ENCODE data around the gene GAMT.

Gene GAMT

DNA sequence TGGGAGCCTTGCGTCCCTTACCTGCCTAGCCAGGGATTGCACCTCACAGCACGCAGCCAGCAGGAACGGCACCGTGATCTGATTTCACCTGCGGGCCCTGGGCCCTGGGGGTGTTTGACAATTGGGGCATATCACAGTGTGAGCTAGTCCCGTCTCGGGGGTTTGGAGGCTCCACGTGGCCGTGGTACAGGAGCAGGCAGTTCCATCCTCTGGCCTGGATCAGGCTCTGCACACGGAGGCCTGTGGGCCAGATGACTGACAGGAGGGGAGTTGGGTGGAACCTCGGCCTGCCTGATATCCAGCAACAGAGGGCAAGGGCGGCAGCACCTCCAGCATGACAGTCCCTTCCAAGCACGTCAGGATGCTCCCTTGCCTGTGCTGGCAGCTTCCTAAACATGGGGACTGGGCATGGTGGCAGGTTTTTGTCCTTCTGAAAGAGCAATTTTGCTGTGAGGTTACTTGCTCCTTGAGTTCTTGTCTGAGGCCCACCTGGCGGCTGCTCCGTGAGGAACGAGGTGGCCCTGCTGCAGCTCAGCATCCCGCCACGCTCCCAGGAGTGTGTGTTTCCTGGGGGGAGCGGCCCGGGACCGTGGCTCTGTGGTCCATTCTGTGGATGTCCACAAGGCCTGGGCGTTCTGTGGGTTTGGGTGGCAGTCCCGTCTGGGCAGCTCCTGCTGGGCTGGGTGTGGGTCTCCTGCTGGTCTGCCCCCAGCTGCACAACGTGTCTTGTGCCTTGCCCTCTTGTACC, 30.6 kb upstream of the GAMT start:
- TF ChIP-seq POLR2A (IDR thresholded peaks at IDR 0.05; ENCODE audit: low read depth, low read length), result no peak
- TF ChIP-seq POLR2AphosphoS5 (IDR thresholded peaks at IDR 0.05; ENCODE audit: low read depth, low read length), result no peak
- TF ChIP-seq TAF1 (IDR thresholded peaks at IDR 0.05; ENCODE audit: borderline replicate concordance, low read depth, low read length), result no peak
- DNase-seq (ENCODE audit: insufficient read length) (no peak), FAIRE-seq (no peak)

DNA sequence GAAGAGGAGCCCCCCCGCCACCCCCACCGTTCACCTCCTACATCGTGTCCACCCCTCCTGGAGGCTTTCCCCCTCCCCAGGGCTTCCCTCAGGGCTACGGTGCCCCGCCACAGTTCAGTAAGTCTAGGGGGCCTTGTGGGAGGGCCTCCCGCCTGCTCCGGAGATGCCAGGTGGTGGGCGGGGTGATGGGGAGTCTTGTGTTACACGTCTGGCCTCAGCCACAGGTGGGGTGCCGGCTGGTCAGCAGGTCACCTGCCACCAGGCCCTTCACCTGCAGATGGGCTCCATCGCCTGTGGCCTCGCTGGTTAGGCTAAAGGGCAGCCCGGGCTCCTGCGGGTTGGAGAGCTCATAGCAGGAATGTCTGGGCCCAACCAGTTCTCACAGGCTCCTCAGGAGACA, 28.9 kb upstream of the GAMT start:
- TF ChIP-seq POLR2AphosphoS5 (IDR thresholded peaks at IDR 0.05; ENCODE audit: low read depth, low read length) (no peak), POLR2A (IDR thresholded peaks at IDR 0.05; ENCODE audit: low read depth, low read length) (no peak), TAF1 (IDR thresholded peaks at IDR 0.05; ENCODE audit: borderline replicate concordance, low read depth, low read length) (no peak)
- FAIRE-seq (no peak), DNase-seq (ENCODE audit: insufficient read length) (no peak)

DNA sequence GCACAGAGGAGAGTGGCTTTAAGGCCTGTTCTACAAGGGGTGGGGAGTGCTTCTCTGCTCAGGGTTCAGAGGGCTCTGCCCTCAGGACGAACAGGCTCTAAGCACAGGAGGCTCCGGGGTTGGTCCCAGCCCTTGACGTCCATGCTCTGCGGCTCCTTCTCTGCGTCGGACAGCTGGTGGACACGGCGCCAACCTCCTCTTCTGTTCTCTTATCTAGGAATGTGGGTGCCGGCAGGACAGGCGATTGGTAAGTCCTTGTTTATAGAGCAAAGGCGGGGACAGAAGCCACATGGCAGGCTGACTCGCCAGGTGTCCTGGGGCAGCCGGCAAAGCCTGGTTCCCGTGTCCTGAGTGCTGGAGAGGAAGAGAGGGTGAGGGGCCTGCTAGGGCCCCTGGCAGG, 28.4 kb upstream of the GAMT start:
- DNase-seq (ENCODE audit: insufficient read length) (no peak), FAIRE-seq (no peak)
- TF ChIP-seq POLR2A (IDR thresholded peaks at IDR 0.05; ENCODE audit: low read depth, low read length) (no peak), POLR2AphosphoS5 (IDR thresholded peaks at IDR 0.05; ENCODE audit: low read depth, low read length) (no peak), TAF1 (IDR thresholded peaks at IDR 0.05; ENCODE audit: borderline replicate concordance, low read depth, low read length) (no peak)

DNA sequence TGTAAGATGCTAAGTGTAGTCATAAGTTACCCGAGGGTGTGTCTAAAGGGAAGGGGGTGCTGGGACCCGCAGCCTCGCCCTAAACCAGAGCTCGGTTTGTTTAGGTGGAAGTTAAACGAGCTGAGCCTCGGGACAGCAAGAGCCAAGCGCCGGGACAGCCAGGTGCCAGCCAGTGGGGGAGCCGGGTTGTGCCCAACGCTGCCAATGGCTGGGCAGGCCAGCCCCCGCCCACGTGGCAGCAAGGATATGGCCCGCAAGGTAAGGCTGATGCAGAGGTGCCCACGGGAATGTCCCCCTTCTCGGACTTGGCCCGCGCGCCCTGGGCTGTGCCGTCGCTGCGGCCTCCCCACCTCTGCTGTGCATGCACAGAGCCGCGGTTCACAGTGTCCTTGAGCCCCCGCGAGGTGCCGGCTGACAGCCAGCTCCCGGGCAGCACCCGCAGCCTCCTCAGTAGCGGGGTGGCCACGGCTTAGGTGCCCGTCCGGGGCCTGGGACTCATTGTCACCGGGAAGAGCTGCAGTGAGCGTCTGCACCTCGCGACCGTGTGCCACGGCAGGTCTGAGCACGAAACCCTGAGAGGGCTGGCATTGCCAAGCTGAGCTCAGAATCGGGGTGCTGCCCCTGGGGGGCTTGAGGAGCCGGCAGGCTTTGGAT, 27.5 kb upstream of the GAMT start:
- DNase-seq (ENCODE audit: insufficient read length), result no peak
- no peak for FAIRE-seq
- TF ChIP-seq POLR2A (IDR thresholded peaks at IDR 0.05; ENCODE audit: low read depth, low read length) (no peak), TAF1 (IDR thresholded peaks at IDR 0.05; ENCODE audit: borderline replicate concordance, low read depth, low read length) (no peak), POLR2AphosphoS5 (IDR thresholded peaks at IDR 0.05; ENCODE audit: low read depth, low read length) (no peak; the same call in 1 of the 2 replicates)

DNA sequence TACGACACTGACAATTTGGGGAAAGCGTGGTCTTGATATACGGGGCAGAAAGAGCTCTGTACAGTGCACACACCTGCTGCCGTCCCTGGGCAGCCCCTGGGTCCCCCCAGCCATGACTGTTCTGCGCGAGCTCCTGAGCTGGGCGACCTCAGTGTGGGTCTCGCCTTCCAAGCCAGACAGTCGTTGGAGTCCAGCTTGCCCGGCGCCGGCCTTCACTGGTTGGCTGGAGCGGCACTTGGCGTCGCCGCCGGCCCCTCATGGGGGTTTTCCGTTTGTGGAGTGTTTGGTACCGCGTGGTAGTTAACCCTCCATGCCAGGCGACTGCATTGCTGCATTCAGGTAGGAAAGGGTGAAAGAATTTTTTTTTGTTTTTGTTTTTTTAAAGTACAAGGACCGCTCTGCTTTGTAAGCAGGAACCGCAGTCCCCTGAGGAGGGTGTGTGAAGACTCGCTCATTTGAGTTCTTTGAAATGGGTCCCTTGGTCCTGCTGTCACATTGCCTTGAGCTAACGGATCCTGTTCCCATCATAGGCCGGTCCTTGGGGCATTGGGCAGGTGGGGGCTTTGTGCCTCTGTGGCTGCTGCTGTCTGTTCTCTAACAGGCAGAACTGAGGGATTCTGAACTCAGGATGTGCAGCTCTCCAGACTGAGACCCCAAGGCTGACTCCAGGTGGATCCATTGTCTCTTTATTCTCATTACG, 26.0 kb upstream of the GAMT start:
- FAIRE-seq (no peak), DNase-seq (ENCODE audit: insufficient read length) (no peak)
- TF ChIP-seq TAF1 (IDR thresholded peaks at IDR 0.05; ENCODE audit: borderline replicate concordance, low read depth, low read length), result no peak
- no peak; the same call in 1 of the 2 replicates for TF ChIP-seq POLR2AphosphoS5 (IDR thresholded peaks at IDR 0.05; ENCODE audit: low read depth, low read length)
- TF ChIP-seq POLR2A (IDR thresholded peaks at IDR 0.05; ENCODE audit: low read depth, low read length), result no peak

DNA sequence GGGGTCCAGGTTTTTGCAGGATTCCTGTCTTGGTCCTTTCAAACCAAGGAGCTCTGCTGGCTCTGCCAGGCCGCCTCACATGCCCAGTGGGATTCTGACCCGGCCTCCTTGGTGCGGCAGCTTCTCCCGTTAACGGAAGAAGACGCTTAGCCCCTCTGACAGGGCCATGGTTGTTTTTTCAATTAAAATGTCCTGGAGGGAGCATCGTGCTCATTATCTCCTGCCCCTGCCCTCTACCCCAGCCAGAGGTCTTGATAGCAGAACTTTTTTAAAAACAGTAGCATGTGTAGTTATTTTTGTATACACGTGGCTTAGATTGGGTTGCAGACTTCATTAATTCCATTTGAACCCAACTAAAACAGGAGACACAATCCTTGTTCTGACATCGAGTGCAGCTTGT, 25.4 kb upstream of the GAMT start:
- TF ChIP-seq POLR2A (IDR thresholded peaks at IDR 0.05; ENCODE audit: low read depth, low read length), result no peak
- TF ChIP-seq POLR2AphosphoS5 (IDR thresholded peaks at IDR 0.05; ENCODE audit: low read depth, low read length), result no peak
- no peak for TF ChIP-seq TAF1 (IDR thresholded peaks at IDR 0.05; ENCODE audit: borderline replicate concordance, low read depth, low read length)
- DNase-seq (ENCODE audit: insufficient read length) (no peak), FAIRE-seq (no peak)

DNA sequence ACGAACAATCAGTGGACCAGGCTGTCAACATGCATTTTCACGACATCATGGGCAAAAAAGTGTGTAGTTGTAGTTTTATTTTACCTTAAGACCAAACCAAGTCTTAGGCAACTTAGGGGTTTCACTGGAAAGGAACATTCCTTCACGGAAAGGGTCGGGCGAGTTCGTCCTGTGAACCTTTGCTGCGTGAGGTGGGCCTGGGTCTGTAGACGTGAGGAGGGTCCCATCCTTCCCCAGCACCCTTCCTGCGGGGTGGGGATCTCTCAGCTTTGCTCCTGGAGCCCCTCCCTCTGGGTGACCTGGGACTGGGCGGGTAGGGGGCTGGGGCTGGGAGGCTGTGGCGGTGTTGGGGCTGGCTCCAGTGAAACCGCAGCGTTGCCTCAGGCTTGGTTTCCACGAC, 24.6 kb upstream of the GAMT start:
- TF ChIP-seq POLR2AphosphoS5 (IDR thresholded peaks at IDR 0.05; ENCODE audit: low read depth, low read length) (no peak), POLR2A (IDR thresholded peaks at IDR 0.05; ENCODE audit: low read depth, low read length) (no peak), TAF1 (IDR thresholded peaks at IDR 0.05; ENCODE audit: borderline replicate concordance, low read depth, low read length) (no peak)
- DNase-seq (ENCODE audit: insufficient read length), result no peak
- FAIRE-seq, result no peak

DNA sequence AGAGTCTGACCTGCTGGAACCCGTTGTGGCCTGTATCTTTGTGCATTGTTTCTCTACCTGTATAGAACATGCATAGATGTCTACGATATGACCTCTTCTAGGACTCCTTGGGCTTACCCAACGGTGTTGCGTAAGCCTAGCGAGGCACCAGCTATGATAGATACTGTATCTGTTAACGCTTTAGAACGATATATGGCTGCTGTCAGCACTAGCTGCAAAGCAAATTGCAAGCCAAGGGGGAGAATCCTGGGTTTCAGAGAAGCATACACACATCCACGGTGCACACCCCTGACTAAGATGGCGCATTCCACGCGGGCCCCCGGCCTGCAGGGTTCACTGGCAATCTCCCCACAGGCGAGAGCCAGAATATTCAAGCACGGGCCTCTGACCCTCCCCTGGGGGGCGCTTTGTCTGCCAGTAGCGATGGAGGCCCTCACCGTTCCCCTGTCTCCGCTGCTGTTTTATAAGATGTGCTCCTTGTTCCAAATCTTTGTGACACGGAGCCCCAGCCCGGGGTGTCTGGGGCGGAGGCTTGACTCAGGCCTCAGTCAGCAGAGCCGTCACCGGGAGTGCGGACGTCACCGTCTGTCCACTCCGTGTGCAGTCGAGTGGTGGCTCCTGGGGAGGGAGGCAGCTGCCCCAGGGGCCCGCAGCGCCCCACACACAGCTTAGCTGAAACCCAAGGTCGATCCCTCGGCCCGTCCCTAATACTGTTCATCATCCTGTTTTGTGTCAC, 23.9 kb upstream of the GAMT start:
- TF ChIP-seq POLR2A (IDR thresholded peaks at IDR 0.05; ENCODE audit: low read depth, low read length) (no peak), POLR2AphosphoS5 (IDR thresholded peaks at IDR 0.05; ENCODE audit: low read depth, low read length) (no peak), TAF1 (IDR thresholded peaks at IDR 0.05; ENCODE audit: borderline replicate concordance, low read depth, low read length) (no peak)
- FAIRE-seq (no peak), DNase-seq (ENCODE audit: insufficient read length) (no peak)

DNA sequence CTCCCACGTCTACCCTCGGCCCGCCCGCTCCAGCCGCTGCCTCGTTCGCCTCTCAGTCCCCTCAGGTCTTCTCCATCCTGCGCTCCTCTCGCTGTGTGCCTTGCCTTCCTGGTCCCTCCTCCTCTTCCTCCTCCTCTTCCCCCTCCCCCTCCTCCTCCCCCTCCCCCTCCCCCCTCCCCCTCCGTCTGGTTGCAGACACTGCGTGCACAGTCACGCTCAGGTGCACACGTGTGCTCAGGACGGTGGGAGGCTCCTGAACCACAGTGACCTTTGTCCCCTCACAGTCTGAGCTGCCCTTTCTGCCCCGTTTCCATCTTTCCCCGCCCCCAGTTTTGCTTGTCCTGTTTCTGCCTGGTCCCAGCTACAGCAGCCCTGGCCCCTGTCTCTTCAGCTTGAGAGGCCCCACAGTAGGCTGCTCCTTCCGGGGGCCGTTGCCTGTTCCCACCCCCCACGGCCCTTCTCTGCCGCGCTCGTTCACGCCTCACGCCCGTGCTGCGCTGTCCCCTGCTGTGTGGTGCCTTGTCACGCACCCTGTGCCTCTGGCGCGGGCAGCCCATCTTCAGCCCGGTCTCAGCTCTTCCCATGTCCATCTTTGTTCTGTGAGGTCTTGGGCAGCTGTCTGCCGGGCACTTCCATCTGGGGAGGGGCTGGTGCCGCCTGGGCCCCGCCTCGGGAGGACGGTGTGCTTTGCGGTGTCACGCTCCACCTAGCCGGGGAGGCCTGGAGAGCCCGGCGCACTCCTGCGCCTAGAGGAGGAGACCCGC, 23.0 kb upstream of the GAMT start:
- FAIRE-seq (no peak), DNase-seq (ENCODE audit: insufficient read length) (no peak)
- TF ChIP-seq POLR2AphosphoS5 (IDR thresholded peaks at IDR 0.05; ENCODE audit: low read depth, low read length), result no peak
- no peak for TF ChIP-seq TAF1 (IDR thresholded peaks at IDR 0.05; ENCODE audit: borderline replicate concordance, low read depth, low read length)
- TF ChIP-seq POLR2A (IDR thresholded peaks at IDR 0.05; ENCODE audit: low read depth, low read length), result no peak

DNA sequence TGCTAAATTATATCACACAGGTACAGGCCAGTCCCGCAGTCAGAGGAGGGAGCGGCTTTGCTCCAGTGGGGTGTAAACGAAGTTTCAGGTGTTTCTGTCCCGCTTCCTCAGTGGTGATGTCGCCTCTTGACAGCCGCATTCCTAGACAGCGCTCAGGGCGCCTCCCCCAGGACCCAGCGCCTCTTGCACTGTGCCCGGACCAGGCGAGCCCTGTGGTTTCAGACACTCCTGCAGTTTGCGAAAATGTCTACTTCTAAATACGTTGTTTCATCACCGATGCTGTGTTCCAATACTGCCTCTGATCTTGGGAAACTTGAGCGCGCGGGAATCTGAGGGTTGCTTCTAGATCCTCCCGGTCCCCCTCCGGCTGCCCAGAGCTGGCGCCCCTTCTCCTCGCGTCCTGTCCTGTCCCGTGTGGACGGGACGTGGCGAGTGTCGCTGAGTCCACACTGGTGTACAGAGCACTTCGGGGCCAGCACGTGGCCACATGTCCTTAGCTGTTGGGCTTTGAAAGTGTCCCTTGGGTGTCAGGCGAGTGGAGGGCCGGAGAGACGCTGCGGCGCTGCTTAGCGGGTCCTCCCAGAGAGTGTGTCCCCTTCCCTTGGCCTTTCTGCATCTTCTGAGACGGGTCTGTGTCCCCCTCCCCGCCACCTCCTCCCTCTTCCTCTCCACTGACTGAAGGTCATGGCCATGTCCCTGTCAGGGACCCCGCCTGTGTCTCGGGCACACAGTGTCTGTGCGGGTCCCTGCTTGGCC, 22.3 kb upstream of the GAMT start:
- no peak; the same call in 1 of the 2 replicates for TF ChIP-seq POLR2AphosphoS5 (IDR thresholded peaks at IDR 0.05; ENCODE audit: low read depth, low read length)
- no peak for TF ChIP-seq POLR2A (IDR thresholded peaks at IDR 0.05; ENCODE audit: low read depth, low read length)
- TF ChIP-seq TAF1 (IDR thresholded peaks at IDR 0.05; ENCODE audit: borderline replicate concordance, low read depth, low read length), result no peak
- no peak for DNase-seq (ENCODE audit: insufficient read length)
- no peak for FAIRE-seq
